Retinal pigment epithelial cell (primary cell): ENCODE data around the gene NACA.
A peak's percentile ranks its signal among the peaks of the same experiment; 100 is the strongest.

Experiments used
- DNase-seq: peaks from one replicate; pipeline ENCODE4 v3.0.0-alpha.2; 2010; ENCODE audit warnings: low read depth
- H3K4me3 ChIP-seq: 2 replicates; pipeline ENCODE4 v1.5.1; 2011; ENCODE audit warnings: mild to moderate bottlenecking, low read length, control low read depth, moderate library complexity
- CTCF ChIP-seq: conservative IDR thresholded peaks from 2 replicates; pipeline ENCODE4 v1.5.1; 2011; ENCODE audit warnings: low read depth, low read length, control low read depth, inconsistent platforms

Gene NACA

GRCh38 chr12:56724701-56724971 lies 463 bp downstream of the NACA start:
- H3K4me3 ChIP-seq, result peak overlapping the region; percentile 88
- no peak for DNase-seq
- TF ChIP-seq CTCF, result no peak

GRCh38 chr12:56723889-56724700 lies 1.0 kb downstream of the NACA start:
- DNase-seq, result peak; percentile 43
- H3K4me3 ChIP-seq, result peak overlapping the region; percentile 88
- no peak for TF ChIP-seq CTCF

GRCh38 chr12:56723352-56723751 lies 1.7 kb downstream of the NACA start:
- no peak for DNase-seq
- peak; percentile 17 for TF ChIP-seq CTCF
- peak overlapping the region; percentile 88 for H3K4me3 ChIP-seq

- TF ChIP-seq CTCF, result no peak
- no peak for DNase-seq
- H3K4me3 ChIP-seq, result peak overlapping the region; percentile 88
Measured at GRCh38 chr12:56722832-56723231, 2.3 kb downstream of the NACA start.

- peak overlapping the region; percentile 24 for H3K4me3 ChIP-seq
- DNase-seq, result no peak
- no peak for TF ChIP-seq CTCF
Measured at GRCh38 chr12:56721721-56722120, 3.4 kb downstream of the NACA start.

GRCh38 chr12:56721216-56721615 lies 3.9 kb downstream of the NACA start:
- TF ChIP-seq CTCF, result no peak
- no peak for DNase-seq
- no peak overlapping the region for H3K4me3 ChIP-seq

- no peak for TF ChIP-seq CTCF
- H3K4me3 ChIP-seq, result no peak overlapping the region
- no peak for DNase-seq
Measured at GRCh38 chr12:56720731-56721151, 4.4 kb downstream of the NACA start.
